ENCODE data around the gene STARD8.
A peak's percentile ranks its signal among the peaks of the same experiment; 100 is the strongest.
"Not testable (repeated sequence)": the region's sequence is repeated elsewhere in the genome, so short reads cannot be mapped to it uniquely, and the experiment has no call there.

STARD8 gene

GRCh38 chrX:68719904-68720614, 72.6 kb downstream of the STARD8 start:
- no peak for DNase-seq

DNA sequence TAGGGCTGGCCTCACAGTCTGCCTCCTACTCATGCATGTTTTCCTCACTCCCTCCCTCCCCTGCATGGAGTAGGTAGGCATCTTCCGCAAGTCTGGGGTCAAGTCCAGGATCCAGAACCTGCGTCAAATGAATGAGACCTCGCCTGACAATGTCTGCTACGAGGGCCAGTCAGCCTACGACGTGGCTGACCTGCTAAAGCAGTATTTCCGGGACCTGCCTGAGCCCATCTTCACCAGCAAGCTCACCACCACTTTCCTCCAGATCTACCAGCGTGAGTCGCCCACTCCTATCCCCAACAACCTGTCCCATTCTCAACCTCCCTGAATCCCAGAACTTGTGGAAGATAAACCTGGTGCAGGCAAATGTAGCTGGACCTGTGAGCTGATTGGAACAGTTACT, 73.4 kb downstream of the STARD8 start:
- DNase-seq: no peak

GRCh38 chrX:68721546-68721945, 74.1 kb downstream of the STARD8 start:
- DNase-seq: no peak

GRCh38 chrX:68721991-68722860, 74.8 kb downstream of the STARD8 start:
- no peak for DNase-seq

GRCh38 chrX:68723491-68724155, 76.2 kb downstream of the STARD8 start:
- DNase-seq: no peak

- DNase-seq: no peak
Measured at GRCh38 chrX:68724531-68725020, 77.1 kb downstream of the STARD8 start.

GRCh38 chrX:68725756-68726365, 78.4 kb downstream of the STARD8 start:
- DNase-seq: no peak

GRCh38 chrX:68726366-68726765, 78.9 kb downstream of the STARD8 start:
- DNase-seq: no peak

DNA sequence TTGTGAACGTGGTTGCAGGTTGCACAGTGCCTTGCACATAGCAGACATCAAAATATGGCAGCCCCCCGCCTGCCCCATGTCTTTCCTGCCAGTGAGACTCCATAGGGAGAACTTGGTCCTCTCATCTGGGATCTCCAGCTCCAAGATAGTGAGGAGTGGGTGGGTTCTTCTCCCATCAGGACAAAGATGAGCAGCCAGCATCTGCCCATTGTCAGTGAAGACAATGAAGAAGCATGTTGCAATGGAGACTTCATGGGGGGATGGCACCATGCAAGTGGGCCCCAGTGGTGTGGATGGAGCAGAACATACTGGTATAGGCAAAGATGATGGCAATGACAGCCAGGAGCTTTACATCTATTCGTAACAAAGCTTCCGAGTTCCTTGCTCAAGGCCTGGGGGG, 80.2 kb downstream of the STARD8 start:
- no peak for DNase-seq

DNA sequence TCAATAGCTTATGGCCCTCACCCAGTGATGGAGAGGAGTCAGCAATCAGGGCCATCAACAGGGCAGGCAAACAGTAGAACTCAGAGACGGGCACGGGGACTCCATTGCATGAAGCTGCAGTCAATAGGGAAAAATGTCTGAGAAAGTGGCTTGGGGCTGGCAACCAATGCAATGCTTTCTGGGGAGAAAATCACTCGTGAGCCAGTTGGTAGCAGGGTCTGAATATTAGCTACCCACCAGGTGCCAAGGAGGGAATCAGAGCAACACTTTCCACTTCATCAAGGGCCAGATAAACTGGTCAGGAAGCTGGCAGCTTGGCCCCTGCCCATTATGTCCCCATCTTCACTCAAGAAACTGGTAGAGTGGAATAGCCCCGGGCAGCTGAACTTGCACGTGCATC, 80.7 kb downstream of the STARD8 start:
- no peak for DNase-seq

GRCh38 chrX:68731254-68731653, 83.8 kb downstream of the STARD8 start:
- DNase-seq: no peak

DNA sequence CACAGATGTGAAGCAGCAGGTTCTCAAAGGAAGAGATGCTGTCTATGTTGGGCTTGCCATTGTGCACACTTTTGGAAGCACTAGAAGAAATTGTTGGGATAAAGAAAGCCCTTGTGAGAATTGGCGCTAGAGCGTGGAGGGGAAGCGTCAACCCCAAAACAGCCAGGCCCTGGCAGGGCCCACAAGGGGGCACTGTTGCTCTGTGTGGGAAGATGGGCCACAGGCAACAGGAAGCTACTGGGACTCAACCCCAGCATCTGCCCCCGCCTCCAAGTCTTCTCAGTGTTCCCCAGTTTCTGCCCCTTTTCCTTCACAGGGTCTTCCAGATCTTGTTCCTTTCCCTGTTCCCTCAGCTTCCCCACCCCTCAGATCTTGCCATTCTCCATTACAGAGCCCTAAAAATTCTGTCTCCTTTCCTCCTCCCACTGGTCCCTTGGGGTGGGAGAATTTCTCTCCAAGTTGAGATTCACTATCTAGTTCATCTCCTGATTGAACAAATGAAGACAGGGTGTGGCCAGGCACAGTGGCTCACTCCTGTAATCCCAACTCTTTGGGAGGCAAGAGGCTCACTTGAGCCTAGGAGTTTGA, 85.5 kb downstream of the STARD8 start:
- DNase-seq: peak; percentile 20

DNA sequence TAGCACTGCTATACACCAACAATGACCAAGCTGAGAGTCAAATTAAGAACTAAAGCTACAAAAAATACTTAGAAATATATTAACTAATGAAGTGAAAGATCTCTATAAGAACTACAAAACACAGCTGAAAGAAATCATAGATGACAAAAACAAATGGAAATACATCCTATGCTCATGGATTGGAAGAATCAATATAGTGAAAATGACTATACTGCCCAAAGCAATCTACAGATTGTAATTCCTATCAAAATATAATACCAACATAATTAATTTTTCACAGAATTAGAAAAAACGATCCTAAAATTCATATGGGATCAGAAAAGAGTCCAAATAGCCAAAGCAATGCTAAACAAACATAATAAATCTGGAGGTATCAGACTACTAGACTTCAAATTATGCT, 87.8 kb downstream of the STARD8 start:
- DNase-seq: no peak

DNA sequence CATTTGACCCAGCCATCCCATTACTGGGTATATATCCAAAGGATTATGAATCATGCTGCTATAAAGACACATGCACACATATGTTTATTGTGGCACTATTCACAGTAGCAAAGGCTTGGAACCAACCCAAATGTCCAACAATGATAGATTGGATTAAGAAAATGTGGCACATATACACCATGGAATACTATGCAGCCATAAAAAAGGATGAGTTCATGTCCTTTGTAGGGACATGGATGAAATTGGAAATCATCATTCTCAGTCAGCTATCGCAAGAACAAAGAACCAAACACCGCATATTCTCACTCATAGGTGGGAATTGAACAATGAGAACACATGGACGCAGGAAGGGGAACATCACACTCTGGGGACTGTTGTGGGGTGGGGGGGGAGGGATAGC, 94.4 kb downstream of the STARD8 start:
- DNase-seq: not testable (repeated sequence)

DNA sequence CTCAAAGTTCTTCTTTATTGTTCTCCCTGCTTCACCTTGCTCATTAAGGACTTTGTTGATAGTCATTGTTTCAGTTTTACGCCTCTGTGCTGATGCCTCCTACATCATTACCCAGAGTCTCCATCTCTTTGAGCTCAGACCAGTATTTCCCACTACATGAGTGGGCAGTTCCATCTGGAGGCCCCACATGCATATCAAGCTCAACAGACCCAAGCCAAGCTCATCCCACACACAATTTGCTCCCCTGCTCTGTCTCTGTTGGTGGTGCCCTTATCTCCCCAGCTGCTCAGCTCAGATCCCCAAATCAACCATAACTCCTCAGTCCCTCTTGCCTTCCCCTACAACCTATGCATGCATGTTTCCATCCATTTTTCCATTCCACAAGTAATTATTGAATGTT, 96.3 kb downstream of the STARD8 start:
- DNase-seq: no peak

DNA sequence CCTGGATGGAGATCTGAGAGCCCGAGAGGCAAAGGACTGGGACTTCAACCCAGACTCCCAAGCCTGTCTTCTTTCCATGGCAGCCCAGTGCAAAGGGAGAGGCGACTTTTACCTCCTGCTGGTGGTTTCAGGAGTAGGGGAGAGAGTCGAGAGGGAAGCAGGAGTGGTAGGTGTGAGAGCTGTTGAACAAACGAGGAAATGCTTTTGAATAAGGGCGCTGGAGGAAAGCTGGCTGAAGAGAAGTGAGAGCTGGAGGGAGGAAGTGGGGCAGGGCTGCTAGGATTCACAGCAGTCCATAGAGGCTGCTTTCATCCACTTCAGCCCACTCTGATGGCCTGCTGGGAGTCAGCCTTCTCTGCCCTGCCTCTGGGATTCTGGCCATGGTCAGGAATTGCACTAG, 99.5 kb downstream of the STARD8 start:
- peak; percentile 9 for DNase-seq

GRCh38 chrX:68748030-68748429, 100.6 kb downstream of the STARD8 start:
- no peak for DNase-seq

GRCh38 chrX:68749426-68749825, 102.0 kb downstream of the STARD8 start:
- no peak for DNase-seq

DNA sequence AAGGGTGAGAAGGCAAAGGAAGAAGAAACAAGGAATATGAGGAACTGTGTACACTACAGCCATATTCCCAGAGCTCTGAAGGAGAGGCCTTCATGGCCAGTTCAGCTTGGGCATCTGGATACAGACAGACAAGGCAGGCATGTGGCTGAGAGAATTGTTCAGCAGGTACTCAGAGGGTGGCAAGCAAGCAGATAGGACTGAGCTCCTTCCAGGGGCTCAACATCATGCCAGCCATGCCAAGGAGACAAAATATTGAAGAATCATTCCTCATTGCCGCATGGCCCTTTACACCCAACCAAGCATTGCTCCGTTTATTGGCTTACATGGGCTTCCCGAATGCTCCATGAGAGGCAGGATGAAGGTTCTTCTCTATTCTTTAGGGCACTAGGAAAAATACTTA, 102.8 kb downstream of the STARD8 start:
- no peak for DNase-seq

- DNase-seq: no peak
Measured at GRCh38 chrX:68751372-68751771, 103.9 kb downstream of the STARD8 start.

DNA sequence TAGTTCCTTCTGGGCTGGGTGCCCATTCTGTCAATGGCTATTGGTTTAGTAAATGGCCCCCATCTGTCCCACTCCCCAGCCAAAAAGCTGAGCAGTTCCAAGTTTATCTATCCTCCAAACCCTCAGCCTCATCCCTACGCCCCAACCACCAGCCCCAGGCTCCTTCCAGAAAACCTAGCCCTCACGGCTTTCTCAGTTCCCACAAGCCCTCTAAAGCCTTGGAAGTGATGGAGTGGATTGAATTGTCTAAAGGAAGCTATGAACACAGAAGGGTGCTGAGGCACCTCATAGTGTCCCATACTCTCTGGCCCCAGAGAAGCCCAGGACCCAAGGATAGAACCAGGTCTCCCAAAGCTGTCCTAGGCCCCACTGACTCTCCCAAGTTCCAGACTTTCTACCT, 105.8 kb downstream of the STARD8 start:
- no peak for DNase-seq

DNA sequence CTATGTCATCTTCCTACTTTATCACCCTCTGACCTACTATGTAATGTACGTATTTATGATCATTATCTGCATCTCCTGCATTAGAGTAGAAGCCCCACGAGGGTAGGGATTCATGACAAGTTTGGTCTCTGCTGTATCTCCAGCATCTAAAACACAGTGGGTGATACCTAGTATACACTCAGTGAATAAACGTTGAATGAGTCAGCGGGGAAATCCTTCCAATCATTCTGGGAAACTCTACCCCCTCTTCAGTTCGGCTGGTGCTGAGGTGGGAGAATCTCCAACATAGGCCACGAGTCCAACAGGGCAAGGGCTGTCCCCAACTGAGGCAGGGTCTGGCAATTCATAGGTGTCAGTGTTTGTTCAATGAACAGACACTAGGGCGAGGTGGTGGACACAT, 106.9 kb downstream of the STARD8 start:
- no peak for DNase-seq

GRCh38 chrX:68755616-68756125, 108.2 kb downstream of the STARD8 start:
- DNase-seq: no peak

Data from NCI-H510A treated with DMSO at 0.1 percent for 48 hours (cell line).